ENCODE data around the gene BCL2L13.

Gene BCL2L13

DNA sequence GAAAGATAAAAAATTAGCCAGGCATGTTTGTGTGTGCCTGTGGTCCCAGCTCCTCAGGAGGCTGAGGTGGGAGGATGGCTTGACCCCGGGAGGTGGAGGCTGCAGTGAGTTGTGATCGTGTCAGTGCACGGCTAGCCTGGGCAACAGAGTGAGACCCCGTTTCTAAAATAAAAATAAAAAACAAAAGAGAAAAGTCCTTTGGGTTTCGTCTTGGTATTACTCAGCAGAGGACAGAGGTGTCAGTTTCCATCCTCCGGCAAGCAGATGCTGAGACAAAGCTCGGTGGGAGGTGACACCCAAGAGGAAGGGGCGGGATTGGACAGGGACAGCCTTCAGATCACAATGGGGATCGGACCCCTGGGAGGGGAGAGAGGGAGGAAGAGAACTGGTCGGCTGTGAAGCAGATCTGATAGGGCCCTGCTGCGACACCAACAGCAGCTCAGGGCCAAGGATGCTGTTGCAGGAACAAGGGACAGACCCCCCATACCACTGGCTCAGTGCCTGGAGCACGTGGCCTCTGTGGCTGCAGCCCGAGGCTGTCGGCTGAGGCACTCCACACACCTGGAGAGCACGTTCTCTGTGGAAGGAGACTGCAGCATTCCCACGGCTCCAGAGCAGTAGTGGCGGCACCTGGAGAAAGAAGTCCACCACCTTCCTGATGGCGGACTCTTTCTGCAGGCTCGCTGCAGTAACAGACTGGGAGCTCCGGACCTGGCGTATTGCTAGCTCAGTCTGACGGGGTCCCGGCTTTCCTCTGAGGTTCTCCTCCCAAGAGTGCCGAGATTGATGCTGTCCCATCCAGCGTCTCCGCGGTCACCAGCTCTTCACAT lies 140.9 kb downstream of the BCL2L13 start:
- DNase-seq (ENCODE audit: low read depth in 3 of 3) = no peak

DNA sequence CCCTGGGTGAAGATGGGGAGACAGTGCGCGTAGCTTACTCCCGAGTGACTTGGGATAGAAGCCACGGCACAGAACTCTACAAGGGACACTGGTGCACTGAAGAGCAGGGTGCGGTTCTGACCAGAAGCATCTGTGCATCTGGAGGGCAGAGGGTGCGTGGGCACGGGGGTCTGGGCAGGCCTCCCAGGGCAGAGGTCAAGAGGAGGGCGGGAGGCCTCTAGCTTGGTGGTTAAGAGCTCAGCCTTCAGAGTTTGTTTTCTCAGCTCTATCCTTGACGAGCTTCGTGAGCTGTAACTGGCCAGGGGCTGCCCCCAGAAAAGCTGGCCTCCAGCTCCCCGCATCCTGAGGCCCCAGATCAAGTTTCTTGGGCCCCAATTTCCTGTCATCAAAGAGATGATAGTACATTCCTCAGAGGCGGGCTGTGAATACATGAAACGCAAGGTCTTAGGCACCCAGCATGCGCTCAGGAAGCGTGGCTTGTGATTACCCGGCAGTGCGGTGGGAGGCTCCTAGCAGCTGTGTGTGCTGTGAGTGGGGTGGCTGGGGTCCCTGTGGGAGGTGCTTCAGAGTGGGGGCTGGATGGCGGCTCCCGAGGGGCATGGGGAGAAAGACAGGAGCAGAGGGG lies 141.7 kb downstream of the BCL2L13 start:
- DNase-seq (ENCODE audit: low read depth in 3 of 3) = no peak
